Liver (tissue), 9 donors: Measurements from ENCODE around the gene MCCD1. TPM values are rescaled to one million over a fixed set of nuclear protein-coding genes. Genes with fewer than 3 reads are reported as not detected.
A peak's percentile ranks its signal among the peaks of the same experiment; 100 is the strongest.

Experiments
- DNase-seq: peaks from one replicate; pipeline ENCODE4 v3.0.0-alpha.2; 2017; ENCODE audit warnings: low spot score
- H3K27ac ChIP-seq, 2 donors: one replicate each; pipeline ENCODE4 v1.7.0; 2013; ENCODE audit warnings: inconsistent platforms in 2 of 2, low read length in 2 of 2, control low read depth in 1 of 2, low read depth in 1 of 2, mild to moderate bottlenecking in 1 of 2
- H3K27me3 ChIP-seq, 4 donors: one replicate each; pipeline versions ENCODE4 v1.6.1 to v1.7.0; 2013; ENCODE audit warnings: low read length in 3 of 4, inconsistent platforms in 1 of 4, mild to moderate bottlenecking in 1 of 4, moderate library complexity in 1 of 4; ENCODE audit not compliant: control insufficient read depth in 4 of 4, insufficient read depth in 4 of 4
- H3K36me3 ChIP-seq, 4 donors: one replicate each; pipeline versions ENCODE4 v1.6.1 to v1.7.0; 2013; ENCODE audit warnings: low read length in 3 of 4, mild to moderate bottlenecking in 3 of 4, low read depth in 1 of 4, moderate library complexity in 1 of 4; ENCODE audit not compliant: control insufficient read depth in 4 of 4, insufficient read depth in 3 of 4
- H3K4me1 ChIP-seq, 4 donors: one replicate each; pipeline versions ENCODE4 v1.6.1 to v1.7.0; 2013; ENCODE audit warnings: low read length in 3 of 4, mild to moderate bottlenecking in 3 of 4, moderate library complexity in 1 of 4; ENCODE audit not compliant: control insufficient read depth in 4 of 4, insufficient read depth in 4 of 4
- H3K4me3 ChIP-seq, 3 donors: one replicate each; pipeline versions ENCODE4 v1.6.1 to v1.7.0; 2013; ENCODE audit warnings: low read length in 3 of 3, control low read depth in 1 of 3, low read depth in 1 of 3, mild to moderate bottlenecking in 1 of 3
- H3K9ac ChIP-seq, 2 donors: one replicate each; pipeline ENCODE4 v1.7.0; 2013; ENCODE audit warnings: low read length in 2 of 2, mild to moderate bottlenecking in 2 of 2, moderate library complexity in 2 of 2, control low read depth in 1 of 2, low read depth in 1 of 2
- H3K9me3 ChIP-seq, 4 donors: one replicate each; pipeline versions ENCODE4 v1.6.1 to v1.7.0; 2013; ENCODE audit warnings: low read length in 3 of 4; ENCODE audit not compliant: control insufficient read depth in 4 of 4
- ATF3 ChIP-seq: IDR thresholded peaks from 2 replicates; pipeline ENCODE4 v1.6.1; 2016; ENCODE audit warnings: antibody characterized with exemption
- FOXA2 ChIP-seq: IDR thresholded peaks from 2 replicates; pipeline ENCODE4 v1.6.1; 2016; ENCODE audit warnings: antibody characterized with exemption
- GABPA ChIP-seq, 2 donors: IDR thresholded peaks in 1 of 2; conservative IDR thresholded peaks in 1 of 2; 2 replicates each; pipeline ENCODE4 v1.6.1; 2016; ENCODE audit warnings: antibody characterized with exemption in 2 of 2, mild to moderate bottlenecking in 1 of 2, moderate library complexity in 1 of 2
- HNF4A ChIP-seq, 2 donors: conservative IDR thresholded peaks; 2 replicates each; pipeline ENCODE4 v1.6.1; 2016; ENCODE audit warnings: antibody characterized with exemption in 2 of 2, mild to moderate bottlenecking in 2 of 2
- HNF4G ChIP-seq: IDR thresholded peaks from 2 replicates; pipeline ENCODE4 v1.6.1; 2016; ENCODE audit warnings: antibody characterized with exemption
- JUND ChIP-seq, 2 donors: IDR thresholded peaks; 2 replicates each; pipeline ENCODE4 v1.6.1; 2016; ENCODE audit warnings: antibody characterized with exemption in 2 of 2
- MAX ChIP-seq: IDR thresholded peaks from 2 replicates; pipeline ENCODE4 v1.6.1; 2016; ENCODE audit warnings: antibody characterized with exemption
- NR2F2 ChIP-seq: IDR thresholded peaks from 2 replicates; pipeline ENCODE4 v1.6.1; 2016; ENCODE audit warnings: antibody characterized with exemption
- RAD21 ChIP-seq, 2 donors: IDR thresholded peaks; 2 replicates each; pipeline ENCODE4 v1.6.1; 2016; ENCODE audit warnings: antibody characterized with exemption in 2 of 2, mild to moderate bottlenecking in 2 of 2
- RXRA ChIP-seq, 2 donors: IDR thresholded peaks; 2 replicates each; pipeline ENCODE4 v1.6.1; 2017 to 2018; ENCODE audit warnings: antibody characterized with exemption in 2 of 2, mild to moderate bottlenecking in 1 of 2
- SP1 ChIP-seq: IDR thresholded peaks from 2 replicates; pipeline ENCODE4 v1.6.1; 2018; ENCODE audit warnings: antibody characterized with exemption, mild to moderate bottlenecking
- YY1 ChIP-seq: IDR thresholded peaks from 2 replicates; pipeline ENCODE4 v1.6.1; 2016; ENCODE audit warnings: antibody characterized with exemption, mild to moderate bottlenecking
- ZBTB33 ChIP-seq: IDR thresholded peaks from 2 replicates; pipeline ENCODE4 v1.6.1; 2016; ENCODE audit warnings: antibody characterized with exemption
- WGBS: extraction: QIAGEN DNeasy Blood & Tissue Kit; methylation state at CpG from one replicate; pipeline ENCODE4 v1.1.7; 2013; 5-methylcytosine and 5-hydroxymethylcytosine counted together
- polyA plus RNA-seq, 2 donors: library from polyadenylated mRNA; stranded (reverse) in 1 of 2; unstranded in 1 of 2; fragments of 200-250 nt in 1 of 2; fragments of >200 nt in 1 of 2; fragmentation: Nextera tagmentation in 1 of 2; extraction: Ambion mirVana in 1 of 2; gene quantifications; one replicate each; pipeline versions ENCODE4 v1.2.1 to v1.2.3, GENCODE V29; 2013 to 2015
- total RNA-seq, 2 donors: library from RNA; depleted of rRNA; stranded (reverse); fragments of >200 nt; gene quantifications; one replicate each; pipeline ENCODE4 v1.2.3, GENCODE V29; 2014
- TF ChIP-seq, protein P1 (sequence below): fragments of 150-350 bp; IDR thresholded peaks from 2 replicates; pipeline ENCODE4 v1.5.1; 2017; ENCODE audit warnings: improper control_type of control experiment, low read depth, low read length; ENCODE audit not compliant: missing input control
- donor health status: healthy.
- donor health status: healthy.
- donor health status: healthy.
- donor health status: healthy.
- donor health status: healthy.

Gene MCCD1
- total and polyA plus RNA-seq, 4 donors: 0.56 TPM; not detected in 3

GRCh38 chr6:31575335-31575901 lies 46.7 kb downstream of the MCCD1 start, which contains the start of gene TNF:
TSS of gene TNF (plus strand) at chr6:31575565. CDS start at chr6:31575742, 177 bp downstream.
- TF ChIP-seq MAX (no peak), JUND (IDR thresholded peaks at IDR 0.05) (no peak), SP1 (no peak), GABPA (IDR thresholded peaks at IDR 0.05 in 1 of 2, conservative IDR thresholded peaks at IDR 0.05 in 1 of 2) (no peak), HNF4A (conservative IDR thresholded peaks at IDR 0.05) (no peak), RAD21 (IDR thresholded peaks at IDR 0.05) (no peak), FOXA2 (no peak), YY1 (no peak), RXRA (IDR thresholded peaks at IDR 0.05) (no peak), ZBTB33 (no peak), HNF4G (no peak), NR2F2 (no peak)
- TF ChIP-seq, protein P1, sequence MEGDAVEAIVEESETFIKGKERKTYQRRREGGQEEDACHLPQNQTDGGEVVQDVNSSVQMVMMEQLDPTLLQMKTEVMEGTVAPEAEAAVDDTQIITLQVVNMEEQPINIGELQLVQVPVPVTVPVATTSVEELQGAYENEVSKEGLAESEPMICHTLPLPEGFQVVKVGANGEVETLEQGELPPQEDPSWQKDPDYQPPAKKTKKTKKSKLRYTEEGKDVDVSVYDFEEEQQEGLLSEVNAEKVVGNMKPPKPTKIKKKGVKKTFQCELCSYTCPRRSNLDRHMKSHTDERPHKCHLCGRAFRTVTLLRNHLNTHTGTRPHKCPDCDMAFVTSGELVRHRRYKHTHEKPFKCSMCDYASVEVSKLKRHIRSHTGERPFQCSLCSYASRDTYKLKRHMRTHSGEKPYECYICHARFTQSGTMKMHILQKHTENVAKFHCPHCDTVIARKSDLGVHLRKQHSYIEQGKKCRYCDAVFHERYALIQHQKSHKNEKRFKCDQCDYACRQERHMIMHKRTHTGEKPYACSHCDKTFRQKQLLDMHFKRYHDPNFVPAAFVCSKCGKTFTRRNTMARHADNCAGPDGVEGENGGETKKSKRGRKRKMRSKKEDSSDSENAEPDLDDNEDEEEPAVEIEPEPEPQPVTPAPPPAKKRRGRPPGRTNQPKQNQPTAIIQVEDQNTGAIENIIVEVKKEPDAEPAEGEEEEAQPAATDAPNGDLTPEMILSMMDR: no peak
- peak within 1 kb of the TSS in 1 of 2 donors; percentile 41 for H3K9ac ChIP-seq
- H3K4me1 ChIP-seq: peaks cover 0 to 3% (median under 1%) of the 10 kb centered on the region in 4 donors
- H3K4me3 ChIP-seq: peak within 1 kb of the TSS in 2 of 3 donors; percentile 2
- no peaks in the 10 kb centered on the region for H3K9me3 ChIP-seq
- no peaks in the 10 kb centered on the region for H3K27me3 ChIP-seq
- no peaks in the 10 kb centered on the region for H3K36me3 ChIP-seq
- no peak for DNase-seq
- H3K27ac ChIP-seq: peak within 1 kb of the TSS in 1 of 2 donors; percentile 56
- 64% methylated on average over 19 of the region's 19 CpGs for WGBS

- DNase-seq: no peak
- WGBS: 77% methylated on average over 8 of the region's 8 CpGs
- no peak for TF ChIP-seq RAD21 (IDR thresholded peaks at IDR 0.05)
- TF ChIP-seq GABPA (IDR thresholded peaks at IDR 0.05 in 1 of 2, conservative IDR thresholded peaks at IDR 0.05 in 1 of 2): no peak
- no peak for TF ChIP-seq YY1
- TF ChIP-seq NR2F2: no peak
- no peak for TF ChIP-seq ZBTB33
- no peak for TF ChIP-seq JUND (IDR thresholded peaks at IDR 0.05)
- TF ChIP-seq, protein P1: no peak
- no peak for TF ChIP-seq MAX
- no peak for TF ChIP-seq RXRA (IDR thresholded peaks at IDR 0.05)
- no peak for TF ChIP-seq ATF3
- no peak for TF ChIP-seq HNF4A (conservative IDR thresholded peaks at IDR 0.05)
- Histone ChIP-seq H3K4me3 (peak overlapping the region in 2 of 3 donors; percentile 2), H3K27me3 (no peaks in the 10 kb centered on the region), H3K9ac (peak overlapping the region in 1 of 2 donors; percentile 41), H3K9me3 (no peaks in the 10 kb centered on the region), H3K4me1 (peaks cover 0 to 10% (median 2%) of the 10 kb centered on the region in 4 donors), H3K27ac (peak overlapping the region in 1 of 2 donors; percentile 56), H3K36me3 (no peaks in the 10 kb centered on the region)
These were observed 47.4 kb downstream of the MCCD1 start for GRCh38 chr6:31575952-31576685.
